ENCODE measurements around the gene TARBP2. TPM values are rescaled to one million over a fixed set of nuclear protein-coding genes. Genes with fewer than 3 reads are reported as not detected.

Gene TARBP2
- total RNA-seq, 1 experiment from 2014 or later: 74.0 TPM

- TF ChIP-seq ZNF423 (CRISPR knock-in tag; IDR thresholded peaks at IDR 0.05) (no peak), ZNF317 (CRISPR knock-in tag; IDR thresholded peaks at IDR 0.05; ENCODE audit: borderline replicate concordance, low read depth) (no peak), EMX1 (CRISPR knock-in tag; IDR thresholded peaks at IDR 0.05) (no peak)
These were observed 23.4 kb downstream of the TARBP2 start (continued) for GRCh38 chr12:53524476-53524875.

GRCh38 chr12:53530061-53530460 lies 29.0 kb downstream of the TARBP2 start:
- Mint-ChIP-seq H3K27ac (no peak overlapping the region), H3K9me3 (no peaks in the 10 kb centered on the region), H3K36me3 (peaks cover 22% of the 10 kb centered on the region), H3K27me3 (ENCODE audit: low read depth) (no peaks in the 10 kb centered on the region), H3K4me3 (no peak overlapping the region), H3K4me1 (no peaks in the 10 kb centered on the region)
- DNase-seq (ENCODE audit: low spot score) (no peak), ATAC-seq (no peak)
- no peak for TF ChIP-seq JUN (CRISPR knock-in tag; IDR thresholded peaks at IDR 0.05)
- POLR2A ChIA-PET: no interaction called here
- CTCF ChIA-PET: no interaction called here

GRCh38 chr12:53530920-53531319 lies 29.8 kb downstream of the TARBP2 start:
- Mint-ChIP-seq H3K36me3 (peaks cover 26% of the 10 kb centered on the region), H3K4me3 (no peak overlapping the region), H3K27me3 (ENCODE audit: low read depth) (no peaks in the 10 kb centered on the region), H3K4me1 (no peaks in the 10 kb centered on the region), H3K27ac (no peak overlapping the region), H3K9me3 (no peaks in the 10 kb centered on the region)
- no peak for DNase-seq (ENCODE audit: low spot score)
- ATAC-seq: no peak
- ChIA-PET POLR2A (no interaction called here), CTCF (no interaction called here)
- TF ChIP-seq, protein P1, sequence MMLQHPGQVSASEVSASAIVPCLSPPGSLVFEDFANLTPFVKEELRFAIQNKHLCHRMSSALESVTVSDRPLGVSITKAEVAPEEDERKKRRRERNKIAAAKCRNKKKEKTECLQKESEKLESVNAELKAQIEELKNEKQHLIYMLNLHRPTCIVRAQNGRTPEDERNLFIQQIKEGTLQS (CRISPR knock-in tag; conservative IDR thresholded peaks at IDR 0.05): no peak
- TF ChIP-seq, protein P2, sequence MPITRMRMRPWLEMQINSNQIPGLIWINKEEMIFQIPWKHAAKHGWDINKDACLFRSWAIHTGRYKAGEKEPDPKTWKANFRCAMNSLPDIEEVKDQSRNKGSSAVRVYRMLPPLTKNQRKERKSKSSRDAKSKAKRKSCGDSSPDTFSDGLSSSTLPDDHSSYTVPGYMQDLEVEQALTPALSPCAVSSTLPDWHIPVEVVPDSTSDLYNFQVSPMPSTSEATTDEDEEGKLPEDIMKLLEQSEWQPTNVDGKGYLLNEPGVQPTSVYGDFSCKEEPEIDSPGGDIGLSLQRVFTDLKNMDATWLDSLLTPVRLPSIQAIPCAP (CRISPR knock-in tag; IDR thresholded peaks at IDR 0.05): no peak
- TF ChIP-seq ZNF396 (CRISPR knock-in tag; IDR thresholded peaks at IDR 0.05; ENCODE audit: borderline replicate concordance) (no peak), ZNF219 (CRISPR knock-in tag; IDR thresholded peaks at IDR 0.05; ENCODE audit: borderline replicate concordance) (no peak), ZNF317 (CRISPR knock-in tag; IDR thresholded peaks at IDR 0.05; ENCODE audit: borderline replicate concordance, low read depth) (no peak)

- H3K4me3 Mint-ChIP-seq: no peak overlapping the region
These were observed 30.9 kb downstream of the TARBP2 start for GRCh38 chr12:53532021-53532420.

More at GRCh38 chr12:53532021-53532420, 30.9 kb downstream of the TARBP2 start:
- TF ChIP-seq PREB (CRISPR knock-in tag; IDR thresholded peaks at IDR 0.05; ENCODE audit: borderline replicate concordance) (no peak), RORB (CRISPR knock-in tag; IDR thresholded peaks at IDR 0.05) (no peak), ZNF138 (CRISPR knock-in tag; conservative IDR thresholded peaks at IDR 0.05) (no peak), ATF1 (CRISPR knock-in tag; IDR thresholded peaks at IDR 0.05) (no peak), GRHL2 (CRISPR knock-in tag; IDR thresholded peaks at IDR 0.05; ENCODE audit: insufficient replicate concordance, severe bottlenecking) (no peak), EMX1 (CRISPR knock-in tag; IDR thresholded peaks at IDR 0.05) (no peak), KAT7 (CRISPR knock-in tag; IDR thresholded peaks at IDR 0.05; ENCODE audit: borderline replicate concordance) (no peak), SMAD4 (CRISPR knock-in tag; IDR thresholded peaks at IDR 0.05) (no peak), HMGA2 (CRISPR knock-in tag; IDR thresholded peaks at IDR 0.05) (no peak), TCF7 (CRISPR knock-in tag; IDR thresholded peaks at IDR 0.05; ENCODE audit: low read depth) (no peak), ZNF232 (CRISPR knock-in tag; IDR thresholded peaks at IDR 0.05) (no peak), MXD4 (CRISPR knock-in tag; IDR thresholded peaks at IDR 0.05; ENCODE audit: borderline replicate concordance) (no peak), MYBL2 (CRISPR knock-in tag; IDR thresholded peaks at IDR 0.05) (no peak)
- TF ChIP-seq, protein P3, sequence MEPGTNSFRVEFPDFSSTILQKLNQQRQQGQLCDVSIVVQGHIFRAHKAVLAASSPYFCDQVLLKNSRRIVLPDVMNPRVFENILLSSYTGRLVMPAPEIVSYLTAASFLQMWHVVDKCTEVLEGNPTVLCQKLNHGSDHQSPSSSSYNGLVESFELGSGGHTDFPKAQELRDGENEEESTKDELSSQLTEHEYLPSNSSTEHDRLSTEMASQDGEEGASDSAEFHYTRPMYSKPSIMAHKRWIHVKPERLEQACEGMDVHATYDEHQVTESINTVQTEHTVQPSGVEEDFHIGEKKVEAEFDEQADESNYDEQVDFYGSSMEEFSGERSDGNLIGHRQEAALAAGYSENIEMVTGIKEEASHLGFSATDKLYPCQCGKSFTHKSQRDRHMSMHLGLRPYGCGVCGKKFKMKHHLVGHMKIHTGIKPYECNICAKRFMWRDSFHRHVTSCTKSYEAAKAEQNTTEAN (CRISPR knock-in tag; IDR thresholded peaks at IDR 0.05): no peak
- POLR2A ChIA-PET: no interaction called here
- no peak for ATAC-seq
- Mint-ChIP-seq H3K27ac (no peak overlapping the region), H3K36me3 (peaks cover 26% of the 10 kb centered on the region), H3K9me3 (no peaks in the 10 kb centered on the region), H3K27me3 (ENCODE audit: low read depth) (no peaks in the 10 kb centered on the region), H3K4me1 (no peaks in the 10 kb centered on the region)
- CTCF ChIA-PET: interaction anchor here (1.4 kb wide), 1 partner anchor 11 kb away, joined by 3 read pairs; no protein-coding TSS in a partner anchor
- no peak for DNase-seq (ENCODE audit: low spot score)
